Measurements from ENCODE around the gene CCT5. TPM values are rescaled to one million over a fixed set of nuclear protein-coding genes. Genes with fewer than 3 reads are reported as not detected.
"Not testable (repeated sequence)": the region's sequence is repeated elsewhere in the genome, so short reads cannot be mapped to it uniquely, and the experiment has no call there.

The CCT5 gene
- total RNA-seq, 1 donor from 2014 or later = 93.2 TPM

GRCh38 chr5:10277773-10278630 lies 27.9 kb downstream of the CCT5 start:
- no peak overlapping the region for H3K27ac ChIP-seq (replicated peaks)
- DNase-seq = no peak
- peaks cover 5% of the 10 kb centered on the region for H3K36me3 ChIP-seq
- H3K9me3 ChIP-seq (replicated peaks) = no peaks in the 10 kb centered on the region
- H3K4me3 ChIP-seq = no peak overlapping the region
- TF ChIP-seq CTCF (IDR thresholded peaks at IDR 0.05; ENCODE audit: borderline replicate concordance) = no peak
- intact Hi-C loops (cut with micrococcal nuclease) = no loop called here
- no peaks in the 10 kb centered on the region for H3K27me3 ChIP-seq (ENCODE audit: low read depth)
- no peaks in the 10 kb centered on the region for H3K4me1 ChIP-seq

- Histone ChIP-seq H3K27me3 (ENCODE audit: low read depth) (no peaks in the 10 kb centered on the region), H3K36me3 (peaks cover 5% of the 10 kb centered on the region), H3K9me3 (replicated peaks) (no peaks in the 10 kb centered on the region), H3K27ac (replicated peaks) (no peak overlapping the region), H3K4me3 (no peak overlapping the region), H3K4me1 (no peaks in the 10 kb centered on the region)
- intact Hi-C loops (cut with micrococcal nuclease) = no loop called here
- DNase-seq = no peak
- TF ChIP-seq CTCF (IDR thresholded peaks at IDR 0.05; ENCODE audit: borderline replicate concordance) = no peak
Measured at GRCh38 chr5:10278658-10279279, 28.7 kb downstream of the CCT5 start.

- no peaks in the 10 kb centered on the region for H3K9me3 ChIP-seq (replicated peaks)
- peaks cover 3% of the 10 kb centered on the region for H3K4me1 ChIP-seq
- intact Hi-C loops (cut with micrococcal nuclease) = no loop called here
- no peak for DNase-seq
- H3K27ac ChIP-seq (replicated peaks) = no peak overlapping the region
- H3K27me3 ChIP-seq (ENCODE audit: low read depth) = no peaks in the 10 kb centered on the region
- no peak overlapping the region for H3K4me3 ChIP-seq
- H3K36me3 ChIP-seq = peaks cover 5% of the 10 kb centered on the region
- no peak for TF ChIP-seq CTCF (IDR thresholded peaks at IDR 0.05; ENCODE audit: borderline replicate concordance)
Measured at GRCh38 chr5:10279328-10279727, 29.2 kb downstream of the CCT5 start.

GRCh38 chr5:10279925-10280720 lies 30.0 kb downstream of the CCT5 start:
- Histone ChIP-seq H3K9me3 (replicated peaks) (no peaks in the 10 kb centered on the region), H3K36me3 (peaks cover 5% of the 10 kb centered on the region), H3K4me1 (peaks cover 3% of the 10 kb centered on the region), H3K27me3 (ENCODE audit: low read depth) (no peaks in the 10 kb centered on the region), H3K27ac (replicated peaks) (no peak overlapping the region), H3K4me3 (no peak overlapping the region)
- intact Hi-C loops (cut with micrococcal nuclease) = loop anchor here (10.0 kb wide), 1 partner anchor 145 kb away; no protein-coding TSS in a partner anchor
- no peak for DNase-seq
- no peak for TF ChIP-seq CTCF (IDR thresholded peaks at IDR 0.05; ENCODE audit: borderline replicate concordance)

- TF ChIP-seq CTCF (IDR thresholded peaks at IDR 0.05; ENCODE audit: borderline replicate concordance) = peak; percentile 98
- peaks cover 13% of the 10 kb centered on the region for H3K4me1 ChIP-seq
- intact Hi-C loops (cut with micrococcal nuclease) = loop anchor here (10.0 kb wide), 1 partner anchor 141 kb away; no protein-coding TSS in a partner anchor
- DNase-seq = peak; percentile 83
- H3K27me3 ChIP-seq (ENCODE audit: low read depth) = no peaks in the 10 kb centered on the region
- H3K27ac ChIP-seq (replicated peaks) = no peak overlapping the region
- H3K9me3 ChIP-seq (replicated peaks) = no peaks in the 10 kb centered on the region
- H3K4me3 ChIP-seq = no peak overlapping the region
- peaks cover 30% of the 10 kb centered on the region for H3K36me3 ChIP-seq
Measured at GRCh38 chr5:10283927-10284635, 34.0 kb downstream of the CCT5 start.

- not testable (repeated sequence) for H3K27ac ChIP-seq (replicated peaks); DNase-seq; H3K9me3 ChIP-seq (replicated peaks); H3K27me3 ChIP-seq (ENCODE audit: low read depth); H3K4me3 ChIP-seq
- intact Hi-C loops (cut with micrococcal nuclease) = loop anchor here (10.0 kb wide), 1 partner anchor 139 kb away; no protein-coding TSS in a partner anchor
- Histone ChIP-seq H3K36me3 (peaks cover 30% of the 10 kb centered on the region), H3K4me1 (peaks cover 23% of the 10 kb centered on the region)
Measured at GRCh38 chr5:10285362-10285761, 35.3 kb downstream of the CCT5 start.

Data from left ventricle myocardium inferior (tissue), 1 donor.